ENCODE data around the gene NAGK. TPM values are rescaled to one million over a fixed set of nuclear protein-coding genes. Genes with fewer than 3 reads are reported as not detected.
"Not testable (repeated sequence)": the region's sequence is repeated elsewhere in the genome, so short reads cannot be mapped to it uniquely, and the experiment has no call there.

NAGK gene
- total RNA-seq (10 to 100 TPM; 31.3 to 49.1 (median 37.0) TPM), polyA plus RNA-seq (10 to 100 TPM; 40.9 to 92.8 (median 55.3) TPM)
- long read RNA-seq, donor 1, transcript NAGK-229 (10 exons, 1,801 nt), result major isoform, 16 of 19 reads
- long read RNA-seq, donor 1, partial matches to known transcripts, result 0 of 19 reads
- long read RNA-seq, donor 1, other reads (novel, unspliced or antisense), result 2 of 19 reads
- long read RNA-seq, donor 2, full-length matches to known transcripts, result 20 of 27 reads
- long read RNA-seq, donor 2, partial matches to known transcripts, result 0 of 27 reads
- long read RNA-seq, donor 2, other reads (novel, unspliced or antisense), result 7 of 27 reads

DNA sequence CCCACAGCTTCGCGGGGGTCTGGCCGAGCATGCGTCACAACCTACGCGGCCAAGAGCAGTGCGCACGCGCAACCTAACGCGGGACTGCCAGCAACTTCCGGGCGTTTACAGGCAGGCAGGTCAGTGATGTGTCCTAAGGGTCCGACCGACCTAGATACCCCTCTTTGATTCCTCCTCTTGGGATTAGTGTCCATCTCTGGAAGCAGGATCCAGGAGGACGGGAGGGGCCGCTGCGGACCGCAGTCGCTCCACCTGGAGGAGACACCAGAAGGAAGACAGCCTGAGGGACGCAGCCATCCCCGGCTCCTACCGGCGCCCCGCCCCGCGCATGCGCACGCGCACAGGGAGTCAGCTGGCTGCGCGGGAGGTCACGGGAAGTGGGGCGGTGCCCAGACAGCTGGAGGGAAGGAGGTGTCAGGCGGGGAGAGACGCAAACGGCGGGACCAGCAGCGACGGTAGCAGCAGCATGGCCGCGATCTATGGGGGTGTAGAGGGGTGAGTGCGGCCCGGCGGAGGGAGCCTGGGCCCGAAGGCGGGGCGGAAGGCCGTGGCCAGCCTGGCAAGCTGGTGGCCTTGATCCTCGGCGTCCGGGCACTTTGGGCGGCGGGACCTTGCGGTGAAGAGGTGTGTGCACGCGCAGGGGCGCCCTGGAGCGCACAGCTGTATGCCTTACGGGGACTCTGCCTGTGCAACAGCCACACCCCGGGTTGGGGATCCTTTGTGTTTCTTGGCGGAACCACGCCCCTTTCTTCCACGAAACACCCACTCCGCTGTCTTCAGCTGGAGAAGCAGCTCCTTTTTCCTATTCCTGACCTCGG, at the start of gene NAGK:
Gene NAGK, plus strand, starts transcription at position 431 of the 818 bp plus-strand sequence. Its CDS starts 36 bp downstream, at position 467.
- peak; percentile 97 to 99 for DNase-seq
- Histone ChIP-seq H3K4me3 (peak within 1 kb of the TSS; percentile 78), H3K27me3 (ENCODE audit: insufficient read depth in 3 of 3, low read length in 2 of 3) (no peaks in the 10 kb centered on the region), H3K36me3 (ENCODE audit: insufficient read depth in 1 of 2, low read depth in 1 of 2) (peaks cover 2 to 27% of the 10 kb centered on the region in 2 donors), H3K9me3 (no peaks in the 10 kb centered on the region), H3K27ac (peak within 1 kb of the TSS; percentile 95), H3K4me1 (peaks cover 21% of the 10 kb centered on the region)
- WGBS, 3 donors, result 0% methylated on average over 61 to 66 of the region's 66 CpGs
- no peak for TF ChIP-seq CTCF (IDR thresholded peaks at IDR 0.05)
- ATAC-seq, result peak; percentile 96 to 97 (median 97)
- intact Hi-C loops (cut with DNase I), result loop anchor here in 1 of 2 donors (5.0 kb wide), 1 partner anchor 64 kb away; the partner anchor contains the start of genes MCEE and MPHOSPH10

DNA sequence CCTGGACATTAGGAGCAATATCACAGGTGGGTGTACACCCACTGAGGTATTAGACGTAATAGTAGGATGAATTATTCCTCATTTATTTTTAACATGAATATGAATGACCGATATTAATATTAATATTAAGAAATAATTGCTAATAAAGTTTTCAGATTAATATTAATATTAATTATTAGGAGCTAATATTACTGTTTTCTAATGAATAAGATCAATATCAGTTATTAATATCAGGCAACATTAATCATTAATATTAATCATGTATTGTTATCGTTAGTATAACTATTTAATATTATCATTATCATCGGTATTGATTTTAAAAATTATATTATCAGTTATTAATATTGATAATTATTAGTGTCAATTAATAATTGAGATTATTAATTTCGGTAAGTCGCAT, 48.5 kb upstream of the NAGK start:
- H3K27me3 ChIP-seq (ENCODE audit: insufficient read depth in 3 of 3, low read length in 2 of 3); H3K4me3 ChIP-seq; ATAC-seq; intact Hi-C loops (cut with DNase I); H3K4me1 ChIP-seq; H3K36me3 ChIP-seq (ENCODE audit: insufficient read depth in 1 of 2, low read depth in 1 of 2); DNase-seq; H3K27ac ChIP-seq; H3K9me3 ChIP-seq: not testable (repeated sequence)
- 81 to 90% (median 86%) methylated on average over 6 of the region's 6 CpGs for WGBS, 3 donors

DNA sequence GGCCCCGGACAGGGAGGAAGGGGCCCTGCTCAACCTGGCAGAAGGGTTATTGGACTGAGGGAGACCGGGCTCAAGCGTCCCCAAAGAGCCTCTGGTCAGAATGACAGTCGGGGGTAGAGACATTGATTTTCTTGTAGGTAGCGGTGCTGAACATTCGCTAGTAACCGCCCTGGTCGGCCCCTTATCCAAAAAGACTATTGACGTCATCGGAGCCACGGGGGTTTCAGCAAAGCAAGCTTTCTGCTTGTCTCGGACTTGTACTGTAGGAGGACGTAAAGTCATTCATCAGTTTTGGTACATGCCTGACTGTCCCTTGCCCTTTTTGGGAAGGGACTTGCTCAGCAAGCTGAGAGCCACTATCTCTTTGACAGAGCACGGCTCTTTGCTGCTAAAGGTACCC, 47.1 kb upstream of the NAGK start:
- ATAC-seq; H3K4me1 ChIP-seq; H3K4me3 ChIP-seq; H3K9me3 ChIP-seq; H3K27ac ChIP-seq; intact Hi-C loops (cut with DNase I); H3K36me3 ChIP-seq (ENCODE audit: insufficient read depth in 1 of 2, low read depth in 1 of 2); DNase-seq; H3K27me3 ChIP-seq (ENCODE audit: insufficient read depth in 3 of 3, low read length in 2 of 3): not testable (repeated sequence)
- WGBS, 3 donors, result 48 to 61% (median 55%) methylated on average over 14 of the region's 14 CpGs

- DNase-seq; ATAC-seq; H3K36me3 ChIP-seq (ENCODE audit: insufficient read depth in 1 of 2, low read depth in 1 of 2); H3K27me3 ChIP-seq (ENCODE audit: insufficient read depth in 3 of 3, low read length in 2 of 3); H3K4me1 ChIP-seq; intact Hi-C loops (cut with DNase I); H3K9me3 ChIP-seq; H3K27ac ChIP-seq; H3K4me3 ChIP-seq: not testable (repeated sequence)
- 74 to 79% (median 76%) methylated on average over 15 of the region's 15 CpGs for WGBS, 3 donors
Observed at GRCh38 chr2:71023553-71024243, 44.8 kb upstream of the NAGK start.

- 87 to 91% (median 90%) methylated on average over 8 of the region's 8 CpGs for WGBS, 3 donors
- intact Hi-C loops (cut with DNase I); H3K36me3 ChIP-seq (ENCODE audit: insufficient read depth in 1 of 2, low read depth in 1 of 2): not testable (repeated sequence)
Observed at GRCh38 chr2:71036296-71036695, 32.2 kb upstream of the NAGK start.

DNA sequence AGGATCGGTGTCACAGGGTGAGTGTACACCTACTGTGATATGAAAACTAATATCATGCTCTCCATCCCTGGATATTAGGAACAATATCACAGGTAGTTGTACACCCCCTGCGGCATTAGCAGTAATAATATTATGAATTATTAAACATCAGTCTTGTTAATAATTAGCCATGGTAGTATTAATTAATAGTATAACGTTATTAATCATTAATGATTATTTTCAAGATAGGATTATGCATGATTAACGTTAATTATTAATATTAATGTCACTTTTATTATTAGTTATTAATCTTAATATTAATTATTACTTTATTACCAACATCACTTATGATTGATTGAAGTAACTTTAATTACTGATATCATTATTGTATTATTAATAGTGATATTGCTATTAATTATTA, 26.2 kb upstream of the NAGK start:
- Histone ChIP-seq H3K27me3 (ENCODE audit: insufficient read depth in 3 of 3, low read length in 2 of 3) (peaks cover 0 to 4% (median 3%) of the 10 kb centered on the region in 3 donors), H3K4me3 (no peak overlapping the region), H3K36me3 (ENCODE audit: insufficient read depth in 1 of 2, low read depth in 1 of 2) (no peaks in the 10 kb centered on the region), H3K4me1 (no peaks in the 10 kb centered on the region), H3K9me3 (no peaks in the 10 kb centered on the region), H3K27ac (no peak overlapping the region)
- TF ChIP-seq CTCF (IDR thresholded peaks at IDR 0.05), result no peak
- no peak for ATAC-seq
- DNase-seq, result no peak
- intact Hi-C loops (cut with DNase I), result no loop called here
- 65 to 70% (median 67%) methylated on average over 4 of the region's 4 CpGs for WGBS, 3 donors

More at GRCh38 chr2:71036296-71036695, 32.2 kb upstream of the NAGK start:
- not testable (repeated sequence) for H3K27me3 ChIP-seq (ENCODE audit: insufficient read depth in 3 of 3, low read length in 2 of 3); DNase-seq; H3K4me1 ChIP-seq; ATAC-seq; H3K27ac ChIP-seq; H3K4me3 ChIP-seq; H3K9me3 ChIP-seq

Data from psoas muscle (tissue), 8 donors.